Thyroid gland (tissue), 4 donors: Measurements from ENCODE around the gene RBM19.

ENCODE experiments used
- POLR2A ChIP-seq, 2 donors: fragments of 450-650 bp; IDR thresholded peaks; one replicate each; pipeline ENCODE4 v1.6.1; 2017; ENCODE audit warnings: antibody characterized with exemption in 2 of 2, mild to moderate bottlenecking in 2 of 2, moderate library complexity in 1 of 2
- TF ChIP-seq, protein P1 (sequence below), 6 experiments: fragments of 200-600 bp in 3 of 6; fragments of 450-650 bp in 3 of 6; sonication (generic) in 3 of 6; IDR thresholded peaks; one replicate each; pipeline ENCODE4 v1.5.1; 2016 to 2019; ENCODE audit warnings: antibody characterized with exemption in 6 of 6, mild to moderate bottlenecking in 2 of 6, inconsistent platforms in 1 of 6, moderate library complexity in 1 of 6

DNA sequence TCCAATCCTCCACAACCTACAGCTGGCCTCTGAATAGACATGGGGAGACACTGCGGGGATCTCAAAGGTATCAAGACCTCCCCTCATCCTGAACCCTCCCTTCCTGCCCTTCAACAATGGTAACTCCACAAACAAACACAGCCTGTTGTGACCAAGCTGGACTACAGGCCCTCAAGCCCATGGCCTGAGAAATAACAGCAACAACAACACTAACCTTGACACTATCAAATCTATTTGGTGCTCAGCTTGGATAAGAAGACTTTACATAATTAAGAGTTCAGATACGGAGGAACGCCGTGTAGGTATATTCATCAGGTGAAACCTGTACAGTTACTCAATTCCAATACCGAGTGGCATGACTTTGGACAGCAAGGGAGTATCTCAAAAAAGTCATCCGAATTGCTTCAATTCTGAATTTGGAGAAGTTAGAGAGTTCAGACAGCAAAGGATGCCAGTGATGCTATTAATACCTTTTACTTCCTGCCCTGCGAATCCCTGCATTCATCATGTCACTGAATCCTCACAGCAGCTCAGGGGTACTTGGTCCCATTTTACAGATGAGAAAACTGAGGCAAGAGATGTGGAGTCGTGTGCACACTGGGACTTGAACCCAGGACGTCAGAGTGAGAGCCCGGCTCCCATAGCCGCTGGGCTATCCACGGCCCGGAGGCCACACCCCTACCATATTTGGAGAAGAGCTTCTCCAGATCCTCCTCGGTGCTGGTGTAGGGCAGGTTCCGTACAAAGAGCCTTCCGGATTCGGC lies 17.8 kb downstream of the RBM19 start:
- TF ChIP-seq, protein P1, sequence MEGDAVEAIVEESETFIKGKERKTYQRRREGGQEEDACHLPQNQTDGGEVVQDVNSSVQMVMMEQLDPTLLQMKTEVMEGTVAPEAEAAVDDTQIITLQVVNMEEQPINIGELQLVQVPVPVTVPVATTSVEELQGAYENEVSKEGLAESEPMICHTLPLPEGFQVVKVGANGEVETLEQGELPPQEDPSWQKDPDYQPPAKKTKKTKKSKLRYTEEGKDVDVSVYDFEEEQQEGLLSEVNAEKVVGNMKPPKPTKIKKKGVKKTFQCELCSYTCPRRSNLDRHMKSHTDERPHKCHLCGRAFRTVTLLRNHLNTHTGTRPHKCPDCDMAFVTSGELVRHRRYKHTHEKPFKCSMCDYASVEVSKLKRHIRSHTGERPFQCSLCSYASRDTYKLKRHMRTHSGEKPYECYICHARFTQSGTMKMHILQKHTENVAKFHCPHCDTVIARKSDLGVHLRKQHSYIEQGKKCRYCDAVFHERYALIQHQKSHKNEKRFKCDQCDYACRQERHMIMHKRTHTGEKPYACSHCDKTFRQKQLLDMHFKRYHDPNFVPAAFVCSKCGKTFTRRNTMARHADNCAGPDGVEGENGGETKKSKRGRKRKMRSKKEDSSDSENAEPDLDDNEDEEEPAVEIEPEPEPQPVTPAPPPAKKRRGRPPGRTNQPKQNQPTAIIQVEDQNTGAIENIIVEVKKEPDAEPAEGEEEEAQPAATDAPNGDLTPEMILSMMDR (IDR thresholded peaks at IDR 0.05): no peak
- no peak for TF ChIP-seq POLR2A (IDR thresholded peaks at IDR 0.05)
